Fibroblast of skin of right biceps (primary cell): ENCODE data around the gene BMPR2.
"Not testable (repeated sequence)": the region's sequence is repeated elsewhere in the genome, so short reads cannot be mapped to it uniquely, and the experiment has no call there.

Source experiments
- DNase-seq: peaks from one replicate; pipeline ENCODE4 v3.0.0-alpha.2; 2013

The BMPR2 gene

GRCh38 chr2:202542142-202542541, 166.0 kb downstream of the BMPR2 start:
- no peak for DNase-seq

GRCh38 chr2:202545523-202545922, 169.4 kb downstream of the BMPR2 start:
- DNase-seq = peak; percentile 9

- DNase-seq = no peak
Observed at GRCh38 chr2:202545931-202546330, 169.8 kb downstream of the BMPR2 start.

- DNase-seq = not testable (repeated sequence)
Observed at GRCh38 chr2:202546499-202547141, 170.5 kb downstream of the BMPR2 start.

- no peak for DNase-seq
Observed at GRCh38 chr2:202548240-202548639, 172.1 kb downstream of the BMPR2 start.

GRCh38 chr2:202551000-202551399, 174.9 kb downstream of the BMPR2 start:
- peak; percentile 43 for DNase-seq

GRCh38 chr2:202555356-202555755, 179.2 kb downstream of the BMPR2 start:
- DNase-seq = no peak

- no peak for DNase-seq
Observed at GRCh38 chr2:202560200-202560599, 184.1 kb downstream of the BMPR2 start.

- no peak for DNase-seq
Observed at GRCh38 chr2:202564226-202564625, 188.1 kb downstream of the BMPR2 start.

GRCh38 chr2:202566286-202566685, 190.2 kb downstream of the BMPR2 start:
- no peak for DNase-seq

- no peak for DNase-seq
Observed at GRCh38 chr2:202574541-202574940, 198.4 kb downstream of the BMPR2 start.

- DNase-seq = not testable (repeated sequence)
Observed at GRCh38 chr2:202575194-202575593, 199.1 kb downstream of the BMPR2 start.

GRCh38 chr2:202577250-202578183, 201.4 kb downstream of the BMPR2 start:
- no peak for DNase-seq

- DNase-seq = not testable (repeated sequence)
Observed at GRCh38 chr2:202582846-202583245, 206.7 kb downstream of the BMPR2 start.

- DNase-seq = no peak
Observed at GRCh38 chr2:202583709-202584219, 207.6 kb downstream of the BMPR2 start.

GRCh38 chr2:202588647-202589581, 212.8 kb downstream of the BMPR2 start:
- DNase-seq = peak; percentile 67

- no peak for DNase-seq
Observed at GRCh38 chr2:202589582-202589949, 213.4 kb downstream of the BMPR2 start.

GRCh38 chr2:202592566-202592965, 216.4 kb downstream of the BMPR2 start:
- no peak for DNase-seq

GRCh38 chr2:202599105-202599504, 223.0 kb downstream of the BMPR2 start:
- no peak for DNase-seq

- DNase-seq = no peak
Observed at GRCh38 chr2:202599911-202600310, 223.8 kb downstream of the BMPR2 start.

- no peak for DNase-seq
Observed at GRCh38 chr2:202604699-202605098, 228.6 kb downstream of the BMPR2 start.

GRCh38 chr2:202605174-202605573, 229.0 kb downstream of the BMPR2 start:
- no peak for DNase-seq
